Measurements from ENCODE around the gene ROR1.

The ROR1 gene

GRCh38 chr1:63909526-63909925, 135.7 kb downstream of the ROR1 start:
- peak in 1 of 2 experiments; percentile 25 for DNase-seq (ENCODE audit: low read depth in 2 of 2)

GRCh38 chr1:63911049-63911448, 137.2 kb downstream of the ROR1 start:
- no peak for DNase-seq (ENCODE audit: low read depth in 2 of 2)

- no peak for DNase-seq (ENCODE audit: low read depth in 2 of 2)
Measured at GRCh38 chr1:63912643-63913042, 138.8 kb downstream of the ROR1 start.

- no peak for DNase-seq (ENCODE audit: low read depth in 2 of 2)
Measured at GRCh38 chr1:63913533-63913932, 139.7 kb downstream of the ROR1 start.

- DNase-seq (ENCODE audit: low read depth in 2 of 2): no peak
Measured at GRCh38 chr1:63914241-63914640, 140.4 kb downstream of the ROR1 start.

GRCh38 chr1:63914706-63915105, 140.9 kb downstream of the ROR1 start:
- no peak for DNase-seq (ENCODE audit: low read depth in 2 of 2)

GRCh38 chr1:63915121-63915520, 141.3 kb downstream of the ROR1 start:
- DNase-seq (ENCODE audit: low read depth in 2 of 2): no peak

- no peak for DNase-seq (ENCODE audit: low read depth in 2 of 2)
Measured at GRCh38 chr1:63916485-63917360, 142.9 kb downstream of the ROR1 start.

- DNase-seq (ENCODE audit: low read depth in 2 of 2): no peak
Measured at GRCh38 chr1:63917571-63918417, 144.0 kb downstream of the ROR1 start.

GRCh38 chr1:63918418-63918945, 144.7 kb downstream of the ROR1 start:
- DNase-seq (ENCODE audit: low read depth in 2 of 2): no peak

GRCh38 chr1:63920154-63921117, 146.6 kb downstream of the ROR1 start:
- DNase-seq (ENCODE audit: low read depth in 2 of 2): peak; percentile 74 to 77

- no peak for DNase-seq (ENCODE audit: low read depth in 2 of 2)
Measured at GRCh38 chr1:63921359-63921758, 147.5 kb downstream of the ROR1 start.

GRCh38 chr1:63921802-63922201, 148.0 kb downstream of the ROR1 start:
- DNase-seq (ENCODE audit: low read depth in 2 of 2): no peak

GRCh38 chr1:63922848-63923247, 149.0 kb downstream of the ROR1 start:
- no peak for DNase-seq (ENCODE audit: low read depth in 2 of 2)

- DNase-seq (ENCODE audit: low read depth in 2 of 2): no peak
Measured at GRCh38 chr1:63923302-63923701, 149.5 kb downstream of the ROR1 start.

GRCh38 chr1:63924600-63924999, 150.8 kb downstream of the ROR1 start:
- no peak for DNase-seq (ENCODE audit: low read depth in 2 of 2)

GRCh38 chr1:63928186-63929105, 154.6 kb downstream of the ROR1 start:
- no peak for DNase-seq (ENCODE audit: low read depth in 2 of 2)

- no peak for DNase-seq (ENCODE audit: low read depth in 2 of 2)
Measured at GRCh38 chr1:63929106-63929478, 155.3 kb downstream of the ROR1 start.

GRCh38 chr1:63931468-63931867, 157.7 kb downstream of the ROR1 start:
- DNase-seq (ENCODE audit: low read depth in 2 of 2): no peak

GRCh38 chr1:63934697-63935096, 160.9 kb downstream of the ROR1 start:
- no peak for DNase-seq (ENCODE audit: low read depth in 2 of 2)
